ENCODE data around the gene THPO.

Gene THPO

DNA sequence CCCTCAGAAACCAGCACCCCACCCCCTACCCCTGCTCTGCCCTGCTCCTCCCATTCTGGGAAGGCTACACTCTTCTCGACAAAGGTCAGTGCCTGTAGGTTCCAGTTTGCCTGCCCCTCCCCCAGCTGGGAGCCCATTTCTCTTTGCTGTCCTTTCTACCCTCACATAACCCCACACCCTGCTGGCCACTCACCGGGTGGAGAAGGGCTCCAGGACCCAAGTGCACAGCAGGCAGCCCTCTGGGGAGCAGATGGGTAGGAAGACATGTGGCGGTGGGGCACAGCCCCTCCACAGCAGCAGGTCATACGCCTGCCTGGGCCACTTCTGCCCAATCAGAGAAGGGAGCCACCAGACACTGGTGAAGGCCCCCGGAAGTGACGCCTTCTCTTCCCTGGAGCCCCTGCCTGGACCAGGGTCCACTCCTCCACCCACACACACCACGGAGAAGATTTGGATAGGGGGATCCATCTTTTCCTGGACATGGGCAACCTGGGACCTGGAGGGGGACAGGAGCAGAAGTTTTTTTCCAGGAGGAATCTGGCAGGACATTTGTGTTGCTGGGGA, at the start of gene THPO:
TSS of gene THPO (minus strand) at position 326 of the 564 bp plus-strand sequence. CDS start 1,948 bp downstream, outside the sequence.
- DNase-seq: no peak

- peak; percentile 33 for DNase-seq
These were observed 48.7 kb upstream of the THPO start for GRCh38 chr3:184426691-184427141.

- DNase-seq: no peak
These were observed 45.6 kb upstream of the THPO start for GRCh38 chr3:184423561-184423960.

GRCh38 chr3:184419171-184419570, 41.2 kb upstream of the THPO start:
- DNase-seq: no peak

DNA sequence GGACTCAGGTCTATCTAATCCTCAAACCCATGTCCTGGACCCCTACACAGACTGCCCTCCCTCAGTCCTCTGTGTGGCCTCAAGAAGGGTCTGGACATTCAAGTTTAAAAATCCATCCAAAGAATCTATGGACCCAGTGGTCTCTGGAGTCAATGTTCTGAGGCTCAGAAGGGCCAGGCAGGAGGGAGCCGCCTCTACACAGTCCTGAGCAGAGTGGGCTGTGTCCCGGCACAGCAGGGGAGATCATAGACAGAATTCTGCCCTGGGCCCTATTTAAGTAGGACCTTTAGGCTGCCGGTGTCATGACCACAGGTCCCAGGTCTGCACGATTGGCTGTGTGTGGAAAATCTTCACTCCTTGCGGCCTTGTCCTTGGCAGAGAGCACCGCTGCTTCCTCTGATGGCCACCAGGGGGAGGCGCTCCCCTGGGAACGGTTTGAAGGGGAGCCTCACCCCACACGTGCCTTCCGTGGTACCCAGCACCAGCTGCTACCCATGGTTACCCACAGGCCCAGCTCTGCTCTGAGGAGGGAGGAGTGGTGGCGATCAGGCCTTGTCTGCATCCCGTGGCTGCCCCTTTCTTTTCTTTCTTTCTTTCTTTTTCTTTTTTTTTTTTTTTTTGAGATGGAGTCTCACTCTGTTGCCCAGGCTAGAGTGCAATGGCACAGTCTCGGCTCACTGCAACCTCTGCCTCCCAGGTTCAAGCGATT, 39.8 kb upstream of the THPO start:
- DNase-seq: peak; percentile 52

DNA sequence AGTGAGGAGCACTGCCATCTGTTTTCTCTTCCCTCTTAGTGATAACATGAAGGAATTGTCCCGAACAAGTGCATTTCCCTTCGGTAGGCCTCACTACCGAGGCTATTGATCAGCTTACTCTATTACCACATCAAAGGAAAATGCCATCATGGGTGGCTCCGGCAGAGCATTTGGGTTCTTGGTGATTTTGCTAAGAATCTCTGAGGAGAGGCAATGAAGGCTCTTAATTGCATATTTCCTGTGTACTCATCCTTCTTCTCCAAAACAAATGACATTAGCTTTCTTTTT, 37.1 kb upstream of the THPO start:
- no peak for DNase-seq

DNA sequence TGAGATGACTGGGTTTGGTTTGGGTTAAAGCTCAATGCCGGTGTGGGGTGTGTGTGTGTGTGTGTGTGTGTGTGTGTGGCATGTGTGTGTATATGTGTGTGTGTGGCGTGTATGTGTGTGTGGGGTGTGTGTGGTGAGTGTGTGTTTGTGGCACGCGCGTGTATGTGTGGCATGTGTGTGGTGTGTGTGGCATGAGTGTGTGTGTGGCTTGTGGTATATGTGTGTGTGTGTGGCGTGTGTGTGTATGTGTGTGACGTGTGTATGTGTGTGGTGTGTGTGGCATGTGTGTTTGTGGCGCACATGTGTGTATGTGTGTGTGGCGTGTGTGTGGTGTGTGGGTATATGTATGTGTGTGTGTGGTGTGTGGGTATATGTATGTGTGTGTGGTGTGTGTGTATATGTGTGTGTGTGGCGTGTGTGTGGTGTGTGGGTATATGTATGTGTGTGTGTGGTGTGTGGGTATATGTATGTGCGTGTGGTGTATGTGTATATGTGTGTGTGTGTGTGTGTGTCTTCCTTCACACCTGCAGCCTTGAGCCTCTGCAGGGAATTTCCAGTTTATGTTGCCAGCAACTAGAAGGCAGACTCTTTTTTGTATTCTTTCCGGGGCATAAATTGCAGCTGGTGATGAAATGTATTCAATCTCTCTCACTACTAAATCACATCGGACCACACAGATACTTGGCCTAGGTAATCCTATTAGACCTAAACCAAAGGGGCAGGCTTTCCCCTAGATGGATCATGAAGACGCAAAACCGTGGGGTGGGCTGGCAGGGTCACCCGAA, 36.6 kb upstream of the THPO start:
- DNase-seq: no peak

- no peak for DNase-seq
These were observed 32.0 kb upstream of the THPO start for GRCh38 chr3:184409946-184410500.

DNA sequence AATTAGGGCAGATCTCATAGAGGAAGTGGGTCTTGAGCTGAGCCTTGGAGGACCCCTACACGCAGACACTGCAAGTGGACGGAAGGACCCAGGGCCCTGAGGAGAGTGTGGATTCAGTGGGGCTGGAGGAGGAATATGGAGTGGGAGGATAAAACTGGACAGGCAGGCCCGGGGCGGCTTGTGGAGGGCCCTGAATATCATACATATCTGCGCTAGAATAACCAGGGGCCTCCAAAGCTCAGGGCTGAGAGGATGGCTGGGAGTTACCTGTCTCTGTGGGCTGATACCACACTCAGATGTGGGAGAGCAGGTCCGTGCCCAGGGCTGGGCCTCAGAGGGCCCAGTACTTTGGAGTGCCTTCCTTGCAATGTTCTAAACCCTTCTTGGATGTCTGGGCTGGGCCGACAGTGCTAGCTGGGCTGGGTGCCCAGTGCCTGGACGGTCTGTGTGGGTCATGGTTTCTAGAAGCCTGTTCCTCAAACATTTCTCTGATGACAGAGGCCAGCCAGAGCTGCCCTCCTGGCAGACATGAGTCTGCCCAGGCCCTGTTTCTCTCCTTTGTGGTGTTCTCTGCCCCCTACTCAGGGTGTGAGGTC, 31.4 kb upstream of the THPO start:
- no peak for DNase-seq

DNA sequence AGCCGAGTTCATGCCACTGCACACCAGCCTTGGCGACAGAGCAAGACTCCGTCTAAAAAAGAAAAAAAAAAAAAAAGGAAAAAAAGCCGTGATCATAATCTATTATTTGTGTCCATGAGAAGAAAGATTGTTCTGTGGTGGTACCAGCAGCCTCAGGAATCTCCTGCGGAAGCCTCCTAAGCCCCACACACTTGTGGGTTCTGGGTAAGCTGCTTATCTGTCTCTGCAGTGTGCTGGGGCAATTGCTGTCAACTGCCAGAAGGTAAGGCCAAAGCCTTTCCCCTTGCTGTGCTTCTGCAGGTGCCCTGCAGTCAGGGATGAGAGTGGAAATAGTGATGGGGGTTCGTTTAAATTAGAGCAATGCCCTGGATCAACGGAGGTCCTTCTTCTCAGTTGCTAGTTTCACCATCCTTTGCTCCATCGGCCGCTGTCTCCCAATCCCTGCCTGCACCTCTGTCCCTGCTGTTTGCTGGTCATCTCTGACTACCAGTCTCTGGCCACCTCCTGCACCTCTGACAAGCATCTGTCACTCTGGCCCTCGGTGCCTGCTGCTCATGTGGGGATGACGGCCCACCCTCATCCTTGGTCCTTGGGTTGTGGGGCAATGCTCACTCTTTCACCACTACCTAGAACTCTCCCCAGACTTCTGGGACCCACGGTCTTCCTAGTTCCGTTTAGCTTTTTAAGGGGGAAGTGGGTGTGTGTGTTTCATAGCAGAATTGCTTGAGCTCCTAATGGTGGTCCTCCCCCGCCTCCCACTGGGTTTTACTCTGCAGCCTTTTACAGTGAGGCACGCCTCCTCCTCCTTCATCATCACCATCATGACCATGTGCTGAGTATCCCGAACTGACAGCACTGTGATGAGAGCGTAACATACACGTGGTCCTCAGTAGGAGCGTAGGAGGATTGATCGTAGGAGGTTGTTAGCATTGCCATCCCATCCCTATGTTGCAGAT, 27.3 kb upstream of the THPO start:
- no peak for DNase-seq

- peak; percentile 42 for DNase-seq
These were observed 21.4 kb upstream of the THPO start for GRCh38 chr3:184399410-184399809.

GRCh38 chr3:184395320-184395660, 17.3 kb upstream of the THPO start:
- peak; percentile 60 for DNase-seq

DNA sequence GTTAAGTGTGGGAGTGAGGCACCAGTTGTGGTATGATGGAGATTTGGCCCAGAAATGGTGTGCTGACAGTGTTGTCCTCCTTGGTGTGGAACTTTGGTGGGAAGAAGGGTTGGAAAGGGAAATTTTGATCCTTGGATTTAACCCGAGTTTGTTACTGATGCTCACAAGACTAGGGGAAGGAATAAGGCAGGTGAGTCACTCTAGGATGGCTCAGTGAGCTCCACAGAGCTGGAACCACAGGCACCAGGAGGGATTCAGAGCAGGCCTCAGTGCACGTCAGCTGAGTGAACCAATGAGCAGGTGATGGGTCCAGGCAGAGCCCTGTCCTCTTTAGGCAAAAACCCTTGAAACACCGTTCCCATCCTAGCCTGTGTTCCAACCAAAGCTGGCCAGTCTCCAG, 13.3 kb upstream of the THPO start:
- DNase-seq: no peak

DNA sequence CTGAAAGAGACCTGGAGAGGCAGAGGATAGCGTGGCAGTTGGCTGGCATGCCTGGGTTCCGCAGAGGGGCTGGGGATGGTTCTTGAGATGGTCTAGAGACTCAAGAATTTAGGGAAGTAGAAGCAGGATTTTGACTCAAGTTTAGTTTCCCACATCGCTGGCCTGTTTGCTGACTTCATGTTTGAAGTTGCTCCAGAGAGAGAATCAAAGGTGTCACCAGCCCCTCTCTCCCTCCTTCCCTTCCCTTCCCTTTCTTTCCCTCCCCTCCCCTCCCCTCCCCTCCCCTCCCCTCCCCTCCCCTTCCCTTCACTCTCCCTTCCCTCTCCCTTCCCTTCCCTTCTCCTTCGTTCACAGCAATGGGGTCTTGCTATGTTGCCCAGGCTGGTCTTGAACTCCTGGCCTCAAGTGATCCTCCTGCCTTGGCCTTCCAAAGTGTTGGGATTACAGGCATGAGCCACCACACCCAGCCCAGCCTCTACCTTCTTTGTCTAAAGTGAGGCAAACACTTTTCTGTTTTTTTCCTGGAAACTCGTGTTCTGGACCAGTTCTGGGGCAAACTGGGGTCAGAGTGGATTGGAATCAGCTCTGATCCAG, 12.0 kb upstream of the THPO start:
- DNase-seq: no peak

DNA sequence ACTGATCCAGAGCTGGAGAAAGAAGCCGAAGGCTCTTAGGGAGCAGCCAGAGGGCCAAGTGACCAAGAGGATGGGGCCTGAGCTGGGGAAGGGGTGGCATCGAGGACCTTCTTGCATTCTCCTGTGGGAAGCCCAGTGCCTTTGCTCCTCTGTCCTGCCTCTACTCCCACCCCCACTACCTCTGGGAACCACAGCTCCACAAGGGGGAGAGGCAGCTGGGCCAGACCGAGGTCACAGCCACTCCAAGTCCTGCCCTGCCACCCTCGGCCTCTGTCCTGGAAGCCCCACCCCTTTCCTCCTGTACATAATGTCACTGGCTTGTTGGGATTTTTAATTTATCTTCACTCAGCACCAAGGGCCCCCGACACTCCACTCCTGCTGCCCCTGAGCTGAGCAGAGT, 11.4 kb upstream of the THPO start:
- no peak for DNase-seq

DNA sequence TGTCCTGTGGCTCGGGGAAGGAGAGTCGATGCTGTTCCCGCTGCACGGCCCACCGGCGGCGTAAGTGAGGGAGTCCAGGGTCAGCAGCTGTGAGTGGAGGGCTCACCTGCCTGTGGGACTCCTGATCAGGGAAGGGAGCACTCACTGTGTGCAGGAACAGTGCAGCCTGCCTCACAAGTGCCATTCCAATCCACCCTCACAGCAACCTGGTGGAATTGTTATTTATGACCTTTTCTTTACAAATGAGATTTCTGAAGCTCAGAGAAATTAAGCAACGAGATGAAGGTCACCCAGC, 10.9 kb upstream of the THPO start:
- no peak for DNase-seq

DNA sequence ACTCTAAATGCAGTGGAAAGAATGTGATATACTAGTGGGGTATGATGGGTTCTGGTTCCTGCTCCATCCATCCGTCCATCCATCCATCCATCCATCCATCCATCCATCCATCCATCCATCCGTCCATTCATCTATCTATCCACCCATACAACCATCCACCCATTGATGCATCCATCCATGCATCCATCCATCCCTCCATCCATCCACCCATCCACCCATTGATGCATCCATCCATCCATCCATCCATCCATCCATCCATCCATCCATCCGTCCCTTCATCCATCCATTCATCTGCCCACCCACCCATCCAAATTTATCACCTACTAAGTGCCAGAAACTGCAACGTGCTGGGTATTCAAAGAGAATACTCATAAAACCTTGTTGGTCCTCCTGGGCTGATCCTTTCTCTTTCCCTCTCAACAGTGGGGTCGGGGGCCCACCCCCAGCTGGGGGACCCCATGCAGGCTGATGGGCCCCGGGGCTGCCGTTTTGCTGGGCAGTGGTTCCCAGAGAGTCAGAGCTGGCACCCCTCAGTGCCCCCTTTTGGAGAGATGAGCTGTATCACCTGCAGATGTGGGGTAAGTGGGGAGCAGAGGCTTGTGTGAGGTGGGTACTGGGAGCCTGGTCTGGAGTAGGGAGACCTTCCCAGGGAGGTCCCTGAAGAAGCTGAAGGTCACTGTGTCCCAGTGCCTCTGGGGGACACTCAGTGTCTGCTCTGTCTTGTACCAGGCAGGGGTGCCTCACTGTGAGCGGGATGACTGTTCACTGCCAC, 10.3 kb upstream of the THPO start:
- no peak for DNase-seq

- DNase-seq: no peak
These were observed 9.2 kb upstream of the THPO start for GRCh38 chr3:184387174-184387714.

DNA sequence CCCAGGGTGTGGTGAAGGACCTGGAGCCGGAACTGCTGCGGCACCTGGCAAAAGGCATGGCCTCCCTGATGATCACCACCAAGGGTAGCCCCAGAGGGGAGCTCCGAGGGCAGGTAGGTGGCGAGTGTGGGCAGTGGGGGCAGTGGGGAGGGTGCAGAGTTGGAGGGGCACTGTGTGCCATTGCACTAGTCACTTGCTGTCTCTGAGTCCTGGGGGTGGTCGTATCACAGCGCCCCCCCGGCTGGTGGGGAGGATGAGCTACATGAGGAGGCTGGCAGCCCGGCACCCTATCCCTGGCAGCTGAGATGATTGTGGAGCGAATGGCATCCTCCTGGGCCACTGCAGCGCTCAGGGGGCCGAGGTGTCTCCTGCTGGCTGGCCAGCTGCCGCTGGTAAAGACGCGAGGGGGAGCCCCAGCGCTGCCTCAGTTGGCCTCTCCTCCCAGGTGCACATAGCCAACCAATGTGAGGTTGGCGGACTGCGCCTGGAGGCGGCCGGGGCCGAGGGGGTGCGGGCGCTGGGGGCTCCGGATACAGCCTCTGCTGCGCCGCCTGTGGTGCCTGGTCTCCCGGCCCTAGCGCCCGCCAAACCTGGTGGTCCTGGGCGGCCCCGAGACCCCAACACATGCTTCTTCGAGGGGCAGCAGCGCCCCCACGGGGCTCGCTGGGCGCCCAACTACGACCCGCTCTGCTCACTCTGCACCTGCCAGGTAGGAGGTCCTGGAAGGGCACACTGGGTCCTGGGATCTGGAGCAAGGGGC, 8.2 kb upstream of the THPO start:
- no peak for DNase-seq

GRCh38 chr3:184384856-184385422, 6.9 kb upstream of the THPO start:
- no peak for DNase-seq

All from right hindlimb (tissue), 1 donor.